ENCODE measurements around the gene SYNDIG1. TPM values are rescaled to one million over a fixed set of nuclear protein-coding genes. Genes with fewer than 3 reads are reported as not detected.

SYNDIG1 gene
- total RNA-seq, 6 donors from 2014 or later = 0.30 to 0.37 (median 0.34) TPM; not detected in 3

- DNase-seq = peak in 1 of 2 donors; percentile 59
- 57 to 75% methylated on average over 1 to 7 of the region's 7 CpGs for WGBS, 2 donors
- no peak overlapping the region for H3K27ac ChIP-seq
- H3K4me3 ChIP-seq = no peak overlapping the region
- no peaks in the 10 kb centered on the region for H3K9me3 ChIP-seq
- H3K4me1 ChIP-seq = no peaks in the 10 kb centered on the region
- ATAC-seq (ENCODE audit: low FRiP score in 2 of 2) = peak in 1 of 2 donors; percentile 3
- no peaks in the 10 kb centered on the region for H3K36me3 ChIP-seq
- H3K27me3 ChIP-seq = no peaks in the 10 kb centered on the region
- no peak for TF ChIP-seq POLR2AphosphoS5 (IDR thresholded peaks at IDR 0.05)
- no peak for TF ChIP-seq EP300 (IDR thresholded peaks at IDR 0.05)
- TF ChIP-seq, protein P1, sequence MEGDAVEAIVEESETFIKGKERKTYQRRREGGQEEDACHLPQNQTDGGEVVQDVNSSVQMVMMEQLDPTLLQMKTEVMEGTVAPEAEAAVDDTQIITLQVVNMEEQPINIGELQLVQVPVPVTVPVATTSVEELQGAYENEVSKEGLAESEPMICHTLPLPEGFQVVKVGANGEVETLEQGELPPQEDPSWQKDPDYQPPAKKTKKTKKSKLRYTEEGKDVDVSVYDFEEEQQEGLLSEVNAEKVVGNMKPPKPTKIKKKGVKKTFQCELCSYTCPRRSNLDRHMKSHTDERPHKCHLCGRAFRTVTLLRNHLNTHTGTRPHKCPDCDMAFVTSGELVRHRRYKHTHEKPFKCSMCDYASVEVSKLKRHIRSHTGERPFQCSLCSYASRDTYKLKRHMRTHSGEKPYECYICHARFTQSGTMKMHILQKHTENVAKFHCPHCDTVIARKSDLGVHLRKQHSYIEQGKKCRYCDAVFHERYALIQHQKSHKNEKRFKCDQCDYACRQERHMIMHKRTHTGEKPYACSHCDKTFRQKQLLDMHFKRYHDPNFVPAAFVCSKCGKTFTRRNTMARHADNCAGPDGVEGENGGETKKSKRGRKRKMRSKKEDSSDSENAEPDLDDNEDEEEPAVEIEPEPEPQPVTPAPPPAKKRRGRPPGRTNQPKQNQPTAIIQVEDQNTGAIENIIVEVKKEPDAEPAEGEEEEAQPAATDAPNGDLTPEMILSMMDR (IDR thresholded peaks at IDR 0.05) = no peak
- no peak for TF ChIP-seq POLR2A (IDR thresholded peaks at IDR 0.05)
Observed at GRCh38 chr20:24439737-24440387, 29.6 kb upstream of the SYNDIG1 start.

- DNase-seq = no peak
- no peak for ATAC-seq (ENCODE audit: low FRiP score in 2 of 2)
- Histone ChIP-seq H3K9me3 (no peaks in the 10 kb centered on the region), H3K4me1 (no peaks in the 10 kb centered on the region), H3K36me3 (no peaks in the 10 kb centered on the region), H3K27ac (no peak overlapping the region), H3K4me3 (no peak overlapping the region), H3K27me3 (no peaks in the 10 kb centered on the region)
- TF ChIP-seq POLR2A (IDR thresholded peaks at IDR 0.05) (no peak), EP300 (IDR thresholded peaks at IDR 0.05) (no peak), POLR2AphosphoS5 (IDR thresholded peaks at IDR 0.05) (no peak)
- TF ChIP-seq, protein P1 (IDR thresholded peaks at IDR 0.05) = no peak
- WGBS, 2 donors = 86 to 92% methylated on average over 7 to 9 of the region's 9 CpGs
Observed at GRCh38 chr20:24441661-24442060, 27.8 kb upstream of the SYNDIG1 start.

DNA sequence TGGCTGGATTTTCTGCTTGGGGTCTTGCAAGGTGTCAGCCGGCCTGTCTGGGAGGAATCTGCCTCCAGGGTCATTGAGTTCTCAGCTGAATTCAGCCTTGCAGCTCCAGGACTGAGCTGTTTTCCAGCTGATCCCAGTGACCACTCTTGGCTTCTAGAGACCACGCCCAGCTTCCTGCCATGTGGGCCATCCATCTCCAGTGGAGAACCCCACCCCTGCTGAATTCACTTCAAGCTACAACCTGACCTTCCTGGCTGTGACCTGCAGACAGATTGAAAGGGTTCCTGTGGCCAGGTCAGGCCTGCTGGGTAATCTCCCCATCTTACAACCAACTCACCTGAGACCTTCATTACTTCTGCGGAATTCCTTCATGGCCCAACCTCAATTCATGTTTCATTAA lies 26.5 kb upstream of the SYNDIG1 start:
- 88 to 96% methylated on average over 3 of the region's 3 CpGs for WGBS, 2 donors
- TF ChIP-seq POLR2A (IDR thresholded peaks at IDR 0.05) (no peak), EP300 (IDR thresholded peaks at IDR 0.05) (no peak), POLR2AphosphoS5 (IDR thresholded peaks at IDR 0.05) (no peak)
- TF ChIP-seq, protein P1 (IDR thresholded peaks at IDR 0.05) = no peak
- Histone ChIP-seq H3K4me1 (no peaks in the 10 kb centered on the region), H3K36me3 (no peaks in the 10 kb centered on the region), H3K27ac (no peak overlapping the region), H3K4me3 (no peak overlapping the region), H3K27me3 (no peaks in the 10 kb centered on the region), H3K9me3 (no peaks in the 10 kb centered on the region)
- DNase-seq = no peak
- no peak for ATAC-seq (ENCODE audit: low FRiP score in 2 of 2)

DNA sequence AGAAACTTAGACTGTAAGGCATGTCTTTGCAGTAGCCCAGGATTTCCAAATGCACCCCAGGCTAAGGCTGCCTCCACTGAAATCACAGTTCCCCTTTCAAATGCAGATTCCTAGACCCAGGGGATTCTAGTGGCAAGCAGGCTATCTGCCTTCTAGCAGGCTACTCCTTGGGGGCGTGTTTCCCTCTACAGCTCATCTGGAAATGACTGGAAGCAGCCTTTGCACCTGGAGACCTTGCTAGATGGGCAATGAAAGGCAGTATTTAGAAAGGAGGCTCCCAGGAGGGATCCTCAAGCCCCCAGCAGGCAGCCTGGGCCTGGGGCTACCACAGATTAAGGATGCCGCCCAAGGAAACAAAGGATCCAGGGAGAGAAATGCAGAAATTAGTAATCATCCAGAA lies 26.0 kb upstream of the SYNDIG1 start:
- H3K4me3 ChIP-seq = no peak overlapping the region
- no peak overlapping the region for H3K27ac ChIP-seq
- H3K36me3 ChIP-seq = no peaks in the 10 kb centered on the region
- H3K27me3 ChIP-seq = no peaks in the 10 kb centered on the region
- ATAC-seq (ENCODE audit: low FRiP score in 2 of 2) (no peak), DNase-seq (no peak)
- H3K4me1 ChIP-seq = no peaks in the 10 kb centered on the region
- TF ChIP-seq, protein P1 (IDR thresholded peaks at IDR 0.05) = no peak
- TF ChIP-seq POLR2A (IDR thresholded peaks at IDR 0.05) (no peak), EP300 (IDR thresholded peaks at IDR 0.05) (no peak), POLR2AphosphoS5 (IDR thresholded peaks at IDR 0.05) (no peak)
- H3K9me3 ChIP-seq = no peaks in the 10 kb centered on the region
- WGBS, 2 donors = 88 to 96% methylated on average over 2 of the region's 2 CpGs
